GM21786 (cell line): ENCODE measurements around the gene UGT1A5.
"Not testable (repeated sequence)": the region's sequence is repeated elsewhere in the genome, so short reads cannot be mapped to it uniquely, and the experiment has no call there.

Experiments used
- ATAC-seq: cut with Tn5 transposase; IDR thresholded peaks from one replicate; pipeline ENCODE4 v1.9.1; 2021; ENCODE audit not compliant: unreplicated experiment

UGT1A5 gene

GRCh38 chr2:233693963-233694362 is 18.7 kb upstream of the UGT1A5 start:
- no peak for ATAC-seq

DNA sequence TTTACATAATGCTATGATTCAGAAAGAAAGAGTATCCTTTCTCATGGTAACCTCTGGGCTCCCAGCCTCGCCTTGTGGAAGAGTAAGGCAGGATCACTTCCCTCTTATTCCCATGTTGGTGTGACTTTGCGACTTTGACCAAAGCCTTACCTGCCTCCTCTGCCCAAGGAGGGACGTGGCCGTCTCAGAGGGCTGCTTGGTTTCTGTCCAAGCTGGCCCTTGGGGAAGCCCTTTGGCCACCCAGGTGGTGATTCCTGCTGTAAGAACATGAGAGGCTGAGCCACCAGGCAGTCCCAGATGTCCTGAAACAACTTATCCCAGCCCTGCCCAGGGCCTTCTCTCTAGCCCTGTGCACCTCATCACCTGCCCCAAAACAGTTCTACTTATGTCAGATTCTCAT is 14.0 kb upstream of the UGT1A5 start:
- no peak for ATAC-seq

DNA sequence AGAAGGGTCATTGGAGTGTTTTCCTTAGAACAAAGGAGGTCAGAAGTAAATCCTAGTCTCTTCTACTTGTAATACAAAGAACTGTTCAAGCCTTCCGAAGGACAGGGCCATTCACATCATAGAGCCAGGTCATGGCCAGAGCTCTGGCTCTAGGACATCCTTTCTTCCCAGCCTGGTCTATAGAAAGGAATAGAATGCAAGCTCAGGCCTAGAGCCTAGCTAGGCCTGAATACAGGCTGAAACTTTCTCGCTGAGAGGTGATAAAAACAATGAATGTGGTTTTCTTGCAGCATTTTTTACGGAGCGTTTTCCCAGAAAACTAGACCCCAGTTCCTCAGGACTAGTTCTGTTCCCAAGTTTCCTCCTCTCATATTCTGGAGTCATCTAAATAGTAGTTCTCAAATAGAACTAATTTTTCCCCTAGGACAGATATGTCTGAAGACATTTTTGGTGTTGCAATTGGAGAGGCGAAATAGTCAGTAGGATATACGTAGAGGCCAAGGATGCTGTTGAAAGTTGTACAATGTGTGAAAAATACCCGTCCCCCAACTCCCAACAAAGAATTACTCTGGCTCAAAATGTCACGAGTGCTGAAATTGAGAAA is 13.2 kb upstream of the UGT1A5 start:
- no peak for ATAC-seq

GRCh38 chr2:233700028-233700635 is 12.6 kb upstream of the UGT1A5 start:
- no peak for ATAC-seq

GRCh38 chr2:233700842-233701241 is 11.9 kb upstream of the UGT1A5 start:
- not testable (repeated sequence) for ATAC-seq

DNA sequence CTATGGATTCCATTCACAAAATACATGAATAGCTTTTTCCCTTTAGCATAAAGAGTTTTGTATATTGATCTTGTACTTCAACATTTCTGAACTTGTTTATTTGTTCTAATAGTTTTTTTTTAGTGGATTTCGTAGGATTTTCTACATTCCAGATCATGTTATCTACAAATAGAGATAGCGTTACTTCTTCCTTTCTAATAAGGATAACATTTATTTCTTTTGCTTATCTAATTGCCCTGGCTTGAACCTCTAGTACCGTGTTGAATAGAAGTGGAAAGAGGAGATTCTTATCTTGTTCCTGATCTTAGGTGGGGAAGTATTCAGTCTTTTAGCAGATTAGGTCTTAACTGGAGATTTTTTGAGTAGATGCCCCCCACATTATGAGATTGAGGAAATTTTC is 10.5 kb upstream of the UGT1A5 start:
- ATAC-seq, result no peak

DNA sequence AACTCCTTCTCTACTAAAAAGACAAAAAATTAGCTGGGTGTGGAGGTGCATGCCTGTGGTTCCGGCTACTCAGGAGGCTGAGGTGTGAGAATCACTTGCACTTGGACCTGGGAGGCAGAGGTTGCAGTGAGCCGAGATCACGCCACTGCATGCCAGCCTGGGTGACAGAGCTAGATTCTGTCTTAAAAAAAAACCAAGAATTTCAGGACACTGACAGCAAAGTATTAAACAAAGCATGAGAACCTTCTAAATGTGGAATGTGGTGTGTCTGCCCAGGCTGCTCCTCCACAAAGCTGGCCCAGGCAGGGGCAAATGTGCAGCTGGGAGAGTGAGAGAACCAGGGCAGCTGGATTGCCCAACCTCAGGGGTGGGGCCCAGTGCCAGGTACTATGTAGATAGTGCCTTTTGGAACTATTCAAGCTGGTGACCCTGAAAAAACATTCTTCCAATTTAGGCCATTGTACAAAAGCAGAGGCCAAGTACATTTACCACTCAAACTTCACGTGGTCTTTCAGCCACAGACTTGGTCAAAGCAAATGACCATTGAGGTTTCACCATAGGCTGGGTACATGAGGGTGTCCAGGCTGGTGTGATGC is 6.7 kb upstream of the UGT1A5 start:
- ATAC-seq, result no peak

GRCh38 chr2:233706720-233707119 is 6.0 kb upstream of the UGT1A5 start:
- ATAC-seq, result no peak

GRCh38 chr2:233707940-233708644 is 4.6 kb upstream of the UGT1A5 start:
- no peak for ATAC-seq

GRCh38 chr2:233708942-233709341 is 3.8 kb upstream of the UGT1A5 start:
- ATAC-seq, result no peak

- ATAC-seq, result peak; percentile 74
Observed at GRCh38 chr2:233711312-233712008, 1.2 kb upstream of the UGT1A5 start.

DNA sequence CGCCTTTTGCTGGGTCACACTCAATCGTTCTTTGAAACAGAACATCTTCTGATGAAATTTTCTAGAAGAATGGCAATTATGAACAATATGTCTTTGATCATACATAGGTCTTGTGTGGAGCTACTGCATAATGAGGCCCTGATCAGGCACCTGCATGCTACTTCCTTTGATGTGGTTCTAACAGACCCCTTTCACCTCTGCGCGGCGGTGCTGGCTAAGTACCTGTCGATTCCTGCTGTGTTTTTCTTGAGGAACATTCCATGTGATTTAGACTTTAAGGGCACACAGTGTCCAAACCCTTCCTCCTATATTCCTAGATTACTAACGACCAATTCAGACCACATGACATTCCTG is 532 bp downstream of the UGT1A5 start:
- ATAC-seq, result no peak

- ATAC-seq, result no peak
Observed at GRCh38 chr2:233714121-233714520, 1.4 kb downstream of the UGT1A5 start.

DNA sequence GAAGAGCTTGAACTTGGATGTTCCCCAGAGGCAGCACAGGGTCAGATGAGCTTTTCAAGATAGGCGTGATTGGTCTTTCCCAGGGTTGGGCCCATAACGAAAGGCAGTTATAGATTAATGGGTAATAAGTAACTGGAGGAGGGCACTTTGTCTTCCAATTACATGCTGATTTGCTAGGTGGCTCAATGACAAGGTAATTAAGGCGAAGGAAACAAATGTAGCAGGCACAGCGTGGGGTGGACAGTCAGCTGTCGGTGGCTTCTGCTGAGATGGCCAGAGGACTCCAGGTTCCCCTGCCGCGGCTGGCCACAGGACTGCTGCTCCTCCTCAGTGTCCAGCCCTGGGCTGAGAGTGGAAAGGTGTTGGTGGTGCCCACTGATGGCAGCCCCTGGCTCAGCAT is 5.8 kb downstream of the UGT1A5 start, which contains the start of gene UGT1A4:
Gene UGT1A4, plus strand, starts transcription at position 185 of the 400 bp plus-strand sequence. Its CDS starts 85 bp downstream, at position 270.
- ATAC-seq, result no peak

DNA sequence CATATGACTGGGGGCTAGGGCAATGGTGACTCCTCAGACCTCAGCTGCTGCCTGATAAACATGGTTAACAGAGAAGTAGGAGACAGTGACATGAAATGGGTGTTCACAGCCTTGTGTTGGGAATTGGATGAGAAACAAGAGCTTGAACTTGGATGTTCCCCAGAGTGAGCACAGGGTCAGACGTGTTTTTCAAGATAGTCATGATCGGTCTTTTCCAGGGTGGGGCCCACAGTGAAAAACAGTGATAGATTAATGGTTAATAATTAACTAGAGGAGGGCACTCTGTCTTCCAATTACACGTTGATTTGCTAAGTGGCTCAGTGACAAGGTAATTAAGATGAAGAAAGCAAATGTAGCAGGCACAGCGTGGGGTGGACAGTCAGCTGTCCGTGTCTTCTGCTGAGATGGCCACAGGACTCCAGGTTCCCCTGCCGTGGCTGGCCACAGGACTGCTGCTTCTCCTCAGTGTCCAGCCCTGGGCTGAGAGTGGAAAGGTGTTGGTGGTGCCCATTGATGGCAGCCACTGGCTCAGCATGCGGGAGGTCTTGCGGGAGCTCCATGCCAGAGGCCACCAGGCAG is 16.1 kb downstream of the UGT1A5 start, which contains the start of gene UGT1A3:
Gene UGT1A3, plus strand, starts transcription at position 320 of the 579 bp plus-strand sequence. Its CDS starts 85 bp downstream, at position 405.
- no peak for ATAC-seq

DNA sequence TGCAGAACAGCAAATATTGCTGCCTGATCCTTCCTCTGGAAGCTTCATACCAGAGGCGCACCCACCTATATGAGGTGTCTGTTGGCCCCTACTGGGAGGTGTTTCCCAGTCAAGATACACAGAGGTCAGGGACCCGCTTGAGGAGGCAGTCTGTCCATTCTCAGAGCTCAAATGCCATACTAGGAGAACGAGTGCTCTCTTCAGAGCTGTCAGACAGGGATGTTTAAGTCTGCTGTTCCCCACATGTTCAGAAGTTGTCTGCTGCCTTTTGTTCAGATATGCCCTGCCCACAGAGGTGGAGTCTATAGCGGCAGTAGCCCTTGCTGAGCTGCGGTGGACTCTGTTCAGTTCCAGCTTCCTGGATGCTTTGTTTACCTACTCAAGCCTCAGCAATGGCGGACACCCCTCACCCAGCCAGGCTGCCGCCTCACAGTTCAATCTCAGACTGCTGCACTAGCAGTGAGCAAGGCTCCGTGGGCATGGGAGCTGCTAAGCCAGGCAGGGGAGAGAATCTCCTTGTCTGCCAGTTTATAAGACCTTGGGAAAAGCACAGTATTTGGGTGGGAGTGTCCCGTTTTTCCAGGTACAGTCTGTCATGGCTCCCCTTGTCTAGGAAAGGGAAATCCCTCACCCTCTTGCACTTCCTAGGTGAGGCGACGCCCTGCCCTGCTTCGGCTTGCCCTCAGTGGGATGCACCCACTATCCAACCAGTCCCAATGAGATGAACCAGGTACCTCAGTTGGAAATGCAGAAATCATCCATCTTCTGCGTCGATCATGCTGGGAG is 24.4 kb downstream of the UGT1A5 start:
- not testable (repeated sequence) for ATAC-seq

DNA sequence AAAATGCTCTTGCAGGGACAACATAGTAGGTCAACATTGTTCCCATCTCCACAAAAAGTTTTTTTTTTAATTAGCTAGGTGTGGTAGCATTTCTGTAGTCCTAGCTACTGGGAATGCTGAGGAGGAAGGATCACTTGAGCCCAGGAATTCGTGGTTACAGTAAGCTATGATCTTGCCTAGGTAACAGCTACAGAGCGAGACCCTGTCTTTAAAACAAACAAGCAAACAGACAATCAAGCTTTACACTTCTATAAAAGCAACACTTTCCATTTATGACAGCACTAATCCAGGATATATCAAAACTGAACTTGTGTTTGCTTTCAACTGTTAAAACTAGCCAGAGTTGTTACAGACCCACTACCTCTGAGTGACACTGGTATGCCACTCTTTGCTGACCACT is 28.2 kb downstream of the UGT1A5 start:
- no peak for ATAC-seq

- no peak for ATAC-seq
Observed at GRCh38 chr2:233743464-233744259, 31.0 kb downstream of the UGT1A5 start.

- no peak for ATAC-seq
Observed at GRCh38 chr2:233745073-233745755, 32.5 kb downstream of the UGT1A5 start.
